ENCODE results near the gene REEP5. TPM values are rescaled to one million over a fixed set of nuclear protein-coding genes. Genes with fewer than 3 reads are reported as not detected.
"Not testable (repeated sequence)": the region's sequence is repeated elsewhere in the genome, so short reads cannot be mapped to it uniquely, and the experiment has no call there.

REEP5 gene
- total and polyA plus RNA-seq, 2 of the 4 experiments (the other 2 are of a cell fraction), result 49.3 to 82.0 TPM

DNA sequence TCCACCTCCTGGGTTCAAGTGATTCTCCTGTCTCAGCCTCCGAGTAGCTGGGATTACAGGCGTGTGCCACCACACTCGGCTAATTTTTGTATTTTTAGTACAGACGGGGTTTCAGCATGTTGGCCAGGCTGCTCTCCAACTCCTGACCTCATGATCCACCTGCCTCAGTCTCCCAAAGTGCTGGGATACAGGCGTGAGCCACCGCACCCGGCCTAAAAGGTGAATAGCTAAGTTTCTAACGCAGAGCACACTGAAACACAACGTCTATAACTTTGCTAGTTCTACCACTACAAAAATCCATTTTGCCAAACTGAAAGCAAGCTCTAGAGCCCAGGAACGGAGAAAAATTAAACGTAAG, 61.5 kb downstream of the REEP5 start:
- H3K27ac ChIP-seq (ENCODE audit: insufficient read depth, low read length), result peak overlapping the region; percentile 78; the same call in 1 of the 2 replicates
- POLR2A ChIA-PET (ENCODE audit: unreplicated experiment); ATAC-seq (ENCODE audit: low read depth); intact Hi-C loops (cut with micrococcal nuclease); BruUV-seq (replicated peaks); H3K9me1 ChIP-seq (ENCODE audit: insufficient read depth, low read length); H2AK5ac ChIP-seq (ENCODE audit: low read depth, low read length); H3K9me3 ChIP-seq (ENCODE audit: control insufficient read depth, insufficient read depth, low read length); H3K4me1 ChIP-seq (ENCODE audit: control insufficient read depth, insufficient read depth, low read length); DNase-seq; in situ Hi-C loops (cut with MboI; ENCODE audit: low sequenced_read_pairs); H3K27me3 ChIP-seq (ENCODE audit: control insufficient read depth, insufficient read depth, low read length); dilution Hi-C loops (cut with HindIII; ENCODE audit: low sequenced_read_pairs, unreplicated experiment); H3K36me3 ChIP-seq (ENCODE audit: control insufficient read depth, insufficient read depth, low read length): not testable (repeated sequence)
- peak overlapping the region; percentile 100 for H4K5ac ChIP-seq (ENCODE audit: low read depth, low read length)
- H3K79me1 ChIP-seq (ENCODE audit: low read depth in 1 of 2, low read length in 2 of 2), result peaks cover 12 to 36% of the 10 kb centered on the region in 2 experiments
- H3K4ac ChIP-seq (ENCODE audit: low read depth, low read length), result peak overlapping the region; percentile 99
- peak overlapping the region; percentile 77 for H3K23ac ChIP-seq (ENCODE audit: low read depth, low read length)
- 92% methylated on average over 4 of the region's 11 CpGs; no CpG with 5 or more reads in 1 of the 2 experiments for WGBS, 2 experiments (ENCODE audit: extremely low coverage in 2 of 2, insufficient read length in 1 of 2)
- peak overlapping the region; percentile 100 for H3K14ac ChIP-seq (replicated peaks; ENCODE audit: low read depth, low read length)
- peak overlapping the region; percentile 12 for H2AK9ac ChIP-seq (replicated peaks; ENCODE audit: low read depth, low read length, poor library complexity)
- H4K20me1 ChIP-seq (ENCODE audit: insufficient read depth, low read length), result peaks cover 21% of the 10 kb centered on the region; the same call in 1 of the 2 replicates
- peak overlapping the region; percentile 67; the same call in 1 of the 2 replicates for H3K56ac ChIP-seq (ENCODE audit: extremely low read depth, insufficient read depth, low read length)
- peak overlapping the region; percentile 95 for H4K91ac ChIP-seq (ENCODE audit: insufficient read depth, low read depth, low read length)
- peak overlapping the region; percentile 88 for H2BK5ac ChIP-seq (ENCODE audit: low read depth, low read length, poor library complexity, severe bottlenecking)
- CTCF ChIA-PET, result interaction anchor here (0.6 to 2.0 kb wide), 2 partner anchors 12 to 309 kb away, joined by 3 to 8 read pairs; no protein-coding TSS in a partner anchor
- peak overlapping the region; percentile 98 for H4K8ac ChIP-seq (ENCODE audit: low read depth in 2 of 2, low read length in 2 of 2)
- peak overlapping the region; percentile 88 for H2BK120ac ChIP-seq (ENCODE audit: low read depth, low read length)
- peak overlapping the region; percentile 76 for H3K9ac ChIP-seq (ENCODE audit: low read depth, low read length)
- H3K18ac ChIP-seq (ENCODE audit: low read depth, low read length), result peak overlapping the region; percentile 95
- H2AFZ ChIP-seq (replicated peaks; ENCODE audit: low read length, poor library complexity), result peak overlapping the region; percentile 100
- H3K4me3 ChIP-seq (ENCODE audit: insufficient read depth, low read depth, low read length), result peak overlapping the region; percentile 91
- peak overlapping the region; percentile 97 for H3K4me2 ChIP-seq (ENCODE audit: low read depth, low read length)
- peak overlapping the region; percentile 52; the same call in 1 of the 3 replicates for H2BK15ac ChIP-seq (ENCODE audit: low read depth, low read length)
- H2BK20ac ChIP-seq (ENCODE audit: low read depth, low read length), result peak overlapping the region; percentile 41
